Occipital lobe (tissue), 2 donors: ENCODE results near the gene OBP2A. TPM values are rescaled to one million over a fixed set of nuclear protein-coding genes. Genes with fewer than 3 reads are reported as not detected.

Experiments used
- DNase-seq: peaks from one replicate; lab custom pipeline; 2025; lab: John Stamatoyannopoulos, UW
- total RNA-seq: library from RNA; depleted of rRNA; stranded (reverse); fragments of >200 nt; gene quantifications from one replicate; pipeline ENCODE4 v1.2.3, GENCODE V29; 2014

OBP2A gene
- total RNA-seq, 1 donor from 2014 or later = not detected

DNA sequence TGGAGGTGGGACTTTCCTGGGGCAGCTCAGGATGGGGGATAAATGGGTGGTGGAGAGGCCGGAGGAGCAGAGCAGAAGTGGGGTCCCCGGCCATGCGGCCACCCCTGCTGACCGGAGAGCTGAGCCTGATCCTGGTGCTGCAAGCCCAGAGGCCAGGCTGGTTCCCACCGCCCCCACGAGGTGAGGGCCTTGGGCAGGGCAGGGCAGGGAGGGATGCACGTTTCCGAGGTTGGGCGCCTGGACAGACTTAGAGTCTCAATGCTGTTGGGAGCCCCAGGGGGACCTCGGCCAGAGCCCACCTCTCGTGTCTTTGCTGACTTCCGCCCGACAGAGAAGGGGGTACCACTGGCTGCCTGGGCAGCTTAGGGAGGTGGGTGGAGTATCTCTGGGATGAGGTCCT is 5.5 kb downstream of the OBP2A start:
- no peak for DNase-seq

DNA sequence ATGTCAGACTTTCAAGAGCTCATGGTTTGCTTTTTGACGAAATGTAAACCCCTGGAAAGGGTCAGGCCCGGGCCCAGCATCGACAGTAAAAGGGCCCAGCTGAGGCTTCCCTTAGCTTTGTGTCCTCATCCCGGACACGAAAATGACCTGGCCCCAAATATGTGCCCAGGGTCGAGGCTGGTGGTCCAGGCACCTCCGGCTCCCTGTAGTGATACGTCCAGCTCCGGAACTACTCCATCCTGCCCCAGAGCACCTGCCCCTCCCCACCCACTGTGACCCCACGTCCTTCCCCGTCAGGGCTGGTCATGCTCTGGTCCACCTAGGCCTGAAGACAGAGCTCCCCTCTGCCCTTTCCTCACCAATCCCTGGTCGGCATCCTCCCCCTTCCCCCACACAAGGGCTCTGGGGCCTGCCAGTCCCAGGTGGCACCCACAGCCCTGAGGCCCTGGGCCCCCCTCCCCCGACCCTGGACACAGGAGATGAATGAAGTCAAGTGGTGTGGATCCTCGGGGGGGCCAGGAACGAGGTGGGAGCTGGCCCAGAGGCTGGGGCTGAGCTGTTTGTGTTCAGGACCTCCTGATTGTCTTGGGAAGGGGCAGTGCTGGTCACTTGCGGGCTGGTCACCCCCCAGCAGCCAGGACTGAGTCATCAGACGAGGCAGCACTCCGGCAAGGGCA is 6.2 kb downstream of the OBP2A start:
- no peak for DNase-seq

DNA sequence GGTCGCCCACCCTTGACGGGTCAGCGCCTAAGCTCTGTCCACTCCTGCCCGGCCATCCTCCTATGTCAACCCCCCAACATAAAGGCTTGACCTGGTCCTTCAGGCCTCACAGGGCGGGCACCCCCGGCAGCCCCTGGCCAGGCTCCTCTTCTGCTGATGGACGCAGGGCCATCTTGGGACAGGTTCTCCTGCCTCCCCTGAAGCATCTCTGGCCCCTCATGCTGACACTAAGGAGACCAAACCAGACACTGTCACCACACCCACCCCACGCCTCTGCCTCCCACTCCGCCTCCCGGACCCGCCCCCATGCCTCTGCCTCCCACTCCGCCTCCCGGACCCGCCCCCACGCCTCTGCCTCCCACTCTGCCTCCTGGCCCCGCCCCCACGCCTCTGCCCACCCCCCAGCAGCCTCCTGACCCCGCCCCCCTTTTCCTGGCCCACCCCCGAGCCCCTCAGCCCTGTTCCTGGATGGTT is 6.8 kb downstream of the OBP2A start:
- DNase-seq = no peak

DNA sequence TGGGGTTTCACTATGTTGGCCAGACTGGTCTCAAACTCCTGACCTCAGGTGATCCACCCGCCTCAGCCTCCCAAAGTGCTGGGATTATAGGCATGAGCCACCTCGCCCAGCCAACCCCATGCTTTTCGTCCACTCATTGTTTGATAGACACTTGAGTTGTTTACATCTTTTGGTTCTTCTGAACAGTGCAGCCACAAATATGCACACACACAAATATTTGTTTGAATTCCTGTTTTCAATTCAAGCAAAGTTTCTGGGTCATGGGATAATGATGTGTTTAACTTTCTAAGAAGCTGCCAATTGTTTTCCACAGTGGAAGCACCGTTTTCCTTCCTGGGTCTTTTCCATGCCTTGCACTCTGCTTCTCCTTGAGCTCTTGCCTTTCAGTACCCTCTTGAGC is 8.8 kb downstream of the OBP2A start:
- no peak for DNase-seq

DNA sequence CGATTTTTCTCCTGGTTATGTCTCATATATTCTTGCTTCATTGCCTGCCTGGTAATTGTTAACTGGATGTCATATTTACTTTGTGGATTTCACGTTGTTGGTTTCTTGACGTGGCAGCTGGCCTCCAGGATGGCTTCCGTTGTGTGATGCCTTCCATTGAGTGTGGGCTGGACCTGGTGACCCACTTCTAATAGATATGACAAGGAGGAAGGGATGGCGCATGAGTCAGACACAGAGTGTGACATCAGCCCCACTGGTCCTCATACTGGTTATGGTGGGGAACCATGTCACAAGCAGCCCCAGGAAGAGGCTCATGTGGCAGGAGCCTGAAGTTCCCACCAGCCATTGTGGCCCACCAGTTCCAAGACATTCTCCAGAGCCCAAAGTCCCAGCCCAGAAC is 9.3 kb downstream of the OBP2A start:
- no peak for DNase-seq

DNA sequence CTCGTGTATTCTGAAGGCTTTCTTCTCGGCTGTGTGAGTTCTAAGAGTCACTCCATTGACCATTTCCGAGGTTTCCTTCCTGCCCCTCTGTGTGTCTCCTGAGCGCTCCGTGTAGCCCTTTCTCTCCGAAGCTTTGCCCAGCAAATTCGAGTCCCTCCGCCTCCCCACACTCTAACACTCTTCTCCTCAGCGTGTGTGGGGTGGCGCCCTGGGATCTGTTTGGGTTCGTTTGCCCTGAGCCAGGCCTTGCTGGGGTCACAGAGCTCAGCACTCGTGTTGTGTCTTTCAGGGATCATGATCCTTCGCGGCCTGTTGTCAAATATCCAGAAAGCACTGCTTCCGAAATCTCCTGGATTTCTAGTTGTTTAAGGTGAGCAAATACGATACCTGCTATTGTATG is 10.0 kb downstream of the OBP2A start:
- no peak for DNase-seq

DNA sequence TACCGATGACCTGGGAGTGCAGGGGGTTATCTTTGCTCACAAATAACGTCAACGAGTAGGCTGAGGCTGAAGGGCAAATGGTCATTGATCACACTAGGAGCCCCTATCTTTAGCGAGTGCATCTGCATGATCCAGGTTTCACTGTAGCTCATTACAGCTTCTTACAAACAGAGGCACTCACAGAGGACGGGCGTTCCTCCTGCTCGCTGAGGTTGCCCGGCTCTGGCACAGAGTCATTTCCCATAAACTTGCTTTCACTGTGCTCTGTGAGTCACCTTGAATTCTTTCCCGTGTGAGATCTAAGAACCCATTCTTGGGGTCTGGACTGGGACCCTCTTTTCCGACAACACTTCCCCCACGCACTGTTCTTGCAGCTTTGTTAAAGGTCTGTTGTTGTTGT is 13.7 kb downstream of the OBP2A start:
- DNase-seq = no peak

DNA sequence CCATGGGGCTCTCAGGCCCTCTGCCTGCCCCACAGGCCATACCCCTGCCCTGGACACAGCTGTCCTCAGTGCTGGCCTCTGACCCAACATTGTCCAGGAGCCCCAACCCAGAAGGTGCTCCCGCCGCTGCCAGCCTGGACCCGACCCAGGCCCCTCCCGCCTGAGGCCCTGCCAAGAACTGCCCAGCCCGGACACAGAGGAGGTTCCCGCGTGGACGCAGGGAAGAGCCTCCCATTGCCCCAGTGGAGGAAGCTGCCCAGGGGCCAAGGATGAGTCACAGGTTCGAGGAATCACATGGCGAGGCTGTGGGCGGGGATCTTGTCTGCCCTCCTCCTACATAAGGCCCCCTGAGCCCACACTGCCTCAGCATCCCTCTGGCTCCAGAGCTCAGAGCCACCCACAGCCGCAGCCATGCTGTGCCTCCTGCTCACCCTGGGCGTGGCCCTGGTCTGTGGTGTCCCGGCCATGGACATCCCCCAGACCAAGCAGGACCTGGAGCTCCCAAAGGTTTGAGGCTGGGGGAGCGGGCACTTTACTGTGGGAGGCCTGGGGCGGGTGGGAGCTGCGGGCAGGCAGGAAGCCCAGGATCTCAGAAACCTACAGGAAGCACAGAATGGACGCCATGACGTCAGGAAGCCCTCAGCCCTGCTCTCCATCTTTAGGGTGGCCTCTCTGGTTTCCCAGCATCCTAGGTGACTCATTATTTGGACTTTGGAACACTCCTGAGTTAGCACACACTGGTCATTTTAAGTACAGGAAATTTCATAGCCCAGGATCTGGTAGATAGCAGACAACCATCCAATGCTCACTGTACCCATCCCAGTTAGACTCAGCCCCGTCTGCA is 15.7 kb downstream of the OBP2A start, which contains the start of gene PAEP:
TSS of gene PAEP (plus strand) at position 366 of the 844 bp plus-strand sequence.
- DNase-seq = no peak

DNA sequence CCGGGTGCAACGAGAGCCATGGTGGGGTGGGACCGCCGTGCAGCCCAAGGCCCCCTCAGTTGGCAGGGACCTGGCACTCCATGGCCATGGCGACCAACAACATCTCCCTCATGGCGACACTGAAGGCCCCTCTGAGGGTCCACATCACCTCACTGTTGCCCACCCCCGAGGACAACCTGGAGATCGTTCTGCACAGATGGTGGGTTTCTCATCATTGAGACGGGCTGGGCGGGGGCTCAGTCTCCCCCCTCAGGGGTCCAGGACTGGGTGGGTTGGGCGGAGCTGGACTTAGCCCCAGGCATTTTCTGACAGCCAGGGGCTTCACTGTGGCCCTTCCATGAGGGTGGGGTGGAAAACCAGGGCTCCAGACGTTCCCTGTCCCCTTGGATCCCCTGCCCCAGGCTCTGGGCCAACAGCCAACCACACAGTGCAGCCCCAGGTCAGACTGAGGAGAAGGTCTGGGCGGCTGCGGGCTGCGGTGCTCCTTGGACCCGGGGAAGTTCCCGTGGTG is 16.4 kb downstream of the OBP2A start:
- no peak for DNase-seq

DNA sequence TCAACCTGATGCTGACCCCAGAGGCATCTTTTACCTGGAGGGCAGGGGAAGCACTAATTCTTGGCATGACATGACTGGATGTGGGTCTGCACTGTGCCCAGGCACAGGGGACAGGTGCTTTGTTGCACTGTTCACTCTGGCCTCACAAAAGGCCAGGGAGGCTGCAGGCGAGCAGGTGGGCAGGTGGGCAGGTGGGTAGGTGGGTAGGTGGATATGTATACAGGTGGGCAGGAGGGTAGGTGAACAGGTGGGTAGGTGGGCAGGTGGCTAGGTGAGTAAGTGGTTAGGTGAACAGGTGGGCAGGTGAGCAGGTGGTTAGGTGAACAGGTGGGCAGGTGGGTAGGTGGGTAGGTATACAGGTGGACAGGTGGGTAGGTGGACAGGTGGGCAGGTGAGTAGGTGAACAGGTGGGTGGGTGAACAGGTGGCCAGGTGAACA is 17.1 kb downstream of the OBP2A start:
- no peak for DNase-seq

DNA sequence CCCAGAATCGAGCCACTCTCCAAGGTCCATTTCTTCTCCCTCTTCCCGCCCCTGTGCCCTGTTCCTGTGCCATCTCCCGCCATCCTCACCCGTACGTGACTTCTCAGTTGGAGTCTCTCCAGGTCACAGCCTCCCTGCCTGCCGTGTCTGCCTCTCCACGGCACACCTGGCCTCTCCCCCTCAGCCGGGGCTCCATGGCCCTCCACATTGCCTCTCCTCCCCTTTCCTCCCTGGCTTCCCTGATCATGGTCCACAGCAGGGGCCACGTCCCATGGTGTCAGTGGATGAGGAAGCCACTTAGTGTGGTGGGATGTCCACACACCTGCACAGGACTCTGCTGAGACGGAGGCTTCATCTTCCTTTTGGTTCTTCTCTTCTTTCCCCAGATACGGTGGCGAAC is 17.9 kb downstream of the OBP2A start:
- no peak for DNase-seq

DNA sequence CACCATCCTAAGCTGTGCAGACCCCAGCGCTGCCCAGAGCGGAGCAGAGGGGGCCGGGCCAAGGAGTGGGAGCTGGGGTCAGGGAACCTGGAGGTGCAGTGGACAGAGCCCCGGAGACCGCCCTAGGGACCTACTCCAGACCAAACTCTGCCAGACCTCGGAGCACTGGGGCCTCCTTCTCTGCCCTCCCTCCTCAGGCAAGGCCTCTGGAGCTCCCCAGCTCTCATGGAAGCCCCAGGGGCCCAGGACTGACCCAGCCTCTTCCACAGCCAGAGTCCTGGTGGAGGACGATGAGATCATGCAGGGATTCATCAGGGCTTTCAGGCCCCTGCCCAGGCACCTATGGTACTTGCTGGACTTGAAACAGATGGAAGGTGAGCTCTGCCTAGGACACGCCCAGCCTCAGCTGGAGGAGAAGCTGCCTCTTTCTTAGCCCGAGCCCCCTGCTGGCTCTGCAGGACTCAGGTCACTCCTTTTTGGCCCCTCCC is 19.3 kb downstream of the OBP2A start:
- DNase-seq = no peak

DNA sequence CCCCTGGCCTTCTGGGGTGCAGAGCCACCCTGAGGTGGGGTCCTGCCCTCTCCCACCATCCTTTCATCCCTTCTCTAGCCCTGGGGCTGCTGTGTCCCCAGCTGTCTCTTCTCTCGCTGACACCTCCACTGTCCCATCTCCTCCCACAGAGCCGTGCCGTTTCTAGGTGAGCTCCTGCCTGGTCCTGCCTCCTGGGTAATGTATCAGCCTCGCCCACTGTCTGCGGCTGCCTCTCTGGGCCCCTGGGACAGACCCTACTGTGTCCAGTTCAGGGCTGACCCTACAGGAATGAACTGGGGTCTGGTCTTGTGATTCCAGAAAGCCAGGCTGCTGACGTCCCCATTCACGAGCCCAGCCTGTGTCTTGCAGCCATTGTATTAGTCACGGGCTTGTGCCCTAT is 19.7 kb downstream of the OBP2A start:
- no peak for DNase-seq

DNA sequence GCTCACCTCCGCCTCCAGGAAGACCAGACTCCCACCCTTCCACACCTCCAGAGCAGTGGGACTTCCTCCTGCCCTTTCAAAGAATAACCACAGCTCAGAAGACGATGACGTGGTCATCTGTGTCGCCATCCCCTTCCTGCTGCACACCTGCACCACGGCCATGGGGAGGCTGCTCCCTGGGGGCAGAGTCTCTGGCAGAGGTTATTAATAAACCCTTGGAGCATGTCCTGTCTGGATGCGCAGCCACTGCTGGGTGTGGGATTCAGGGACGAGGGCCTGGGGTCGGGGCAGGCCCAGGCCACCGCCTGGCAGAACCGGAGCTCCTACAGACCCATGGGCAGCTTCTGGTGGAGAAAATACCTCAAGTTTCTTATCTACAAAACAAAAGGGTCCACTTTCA is 20.6 kb downstream of the OBP2A start:
- DNase-seq = no peak

DNA sequence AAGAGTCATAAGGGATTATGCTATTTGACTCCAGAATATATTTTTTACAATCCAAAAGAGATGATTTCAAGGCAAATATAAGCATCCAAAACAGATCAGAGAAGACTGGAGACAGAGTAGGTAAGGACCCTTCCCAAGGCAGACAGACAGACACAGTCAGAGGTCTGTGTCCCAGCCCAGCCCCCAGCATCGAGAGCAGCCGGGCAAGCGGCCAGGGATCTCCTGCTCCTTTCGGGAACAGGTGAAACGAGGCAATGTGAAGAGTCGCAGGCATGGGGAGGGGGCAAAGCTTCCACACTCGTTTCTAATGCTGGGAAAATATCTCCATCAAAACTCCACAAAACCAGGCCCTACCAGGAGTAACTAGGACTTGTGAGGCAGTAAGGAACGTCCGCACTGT is 21.4 kb downstream of the OBP2A start:
- DNase-seq = no peak

DNA sequence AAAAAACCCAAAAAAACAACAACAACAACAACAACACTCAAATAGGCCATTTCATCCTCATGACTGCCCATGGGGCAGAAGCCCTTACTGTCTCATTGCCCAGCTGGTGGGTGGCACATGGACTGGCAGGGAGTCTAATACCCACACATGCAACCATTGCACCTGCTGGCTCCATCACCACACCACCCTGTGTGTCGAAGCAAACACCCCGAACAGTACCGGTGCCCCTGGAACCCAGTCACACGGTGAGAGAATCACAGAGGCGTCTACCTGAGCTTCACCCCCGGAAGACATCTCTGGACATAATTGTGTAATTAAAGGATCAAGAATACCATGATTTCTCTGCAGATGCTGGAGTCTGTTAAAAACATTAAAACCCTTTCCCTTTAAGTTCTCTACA is 22.1 kb downstream of the OBP2A start:
- DNase-seq = no peak

DNA sequence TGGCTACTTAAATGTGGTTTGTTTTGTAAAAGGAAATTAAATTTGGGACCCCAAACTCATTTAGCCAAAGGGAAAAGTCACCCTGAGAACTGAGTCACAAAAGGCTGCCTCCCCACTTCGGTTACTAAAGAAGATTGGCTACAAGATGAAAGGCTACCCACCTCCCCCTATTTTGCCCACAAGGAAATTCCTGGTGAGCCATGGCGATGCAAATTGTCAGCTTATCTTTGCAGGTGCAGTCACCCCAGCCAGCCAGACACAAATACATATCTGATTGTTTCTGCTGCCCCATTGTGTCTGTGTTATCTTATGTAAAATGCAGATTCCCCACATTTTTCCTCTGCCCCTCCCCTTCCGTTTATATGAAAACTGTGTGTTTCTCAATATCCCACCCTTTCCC is 24.5 kb downstream of the OBP2A start:
- no peak for DNase-seq

DNA sequence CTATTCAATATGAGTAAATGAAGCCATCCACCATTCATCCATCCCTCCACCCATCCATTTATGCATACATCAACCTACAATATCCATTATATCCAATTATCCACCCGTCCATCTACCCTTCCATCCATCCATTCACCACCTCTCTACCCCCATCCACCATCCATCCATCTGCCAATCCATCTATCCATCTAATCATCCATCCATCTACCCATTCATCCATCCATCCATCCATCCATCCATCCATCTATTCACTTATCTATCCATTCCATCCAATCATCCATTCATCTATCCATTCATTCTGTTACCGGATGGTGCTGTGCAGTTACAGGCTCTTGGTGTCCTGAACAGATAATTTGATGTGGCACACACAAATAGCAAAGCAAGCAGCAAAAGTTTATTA is 26.3 kb downstream of the OBP2A start:
- no peak for DNase-seq

DNA sequence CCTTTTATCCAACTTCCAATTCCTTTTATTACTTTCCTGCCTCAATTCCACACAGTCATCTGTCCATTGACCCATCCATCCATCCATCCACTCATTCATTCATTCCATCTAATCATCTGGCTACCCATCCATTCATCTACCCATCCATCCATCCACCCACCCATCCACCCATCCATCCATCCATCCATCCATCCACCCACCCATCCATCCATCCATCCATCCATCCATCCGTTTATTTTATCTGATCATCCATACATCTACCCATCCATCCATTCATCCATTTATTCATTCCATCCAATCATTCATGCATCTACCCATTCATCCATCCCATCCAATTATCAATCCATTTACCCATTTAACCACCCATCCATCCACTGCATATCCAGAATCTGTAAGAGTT is 27.2 kb downstream of the OBP2A start:
- no peak for DNase-seq

DNA sequence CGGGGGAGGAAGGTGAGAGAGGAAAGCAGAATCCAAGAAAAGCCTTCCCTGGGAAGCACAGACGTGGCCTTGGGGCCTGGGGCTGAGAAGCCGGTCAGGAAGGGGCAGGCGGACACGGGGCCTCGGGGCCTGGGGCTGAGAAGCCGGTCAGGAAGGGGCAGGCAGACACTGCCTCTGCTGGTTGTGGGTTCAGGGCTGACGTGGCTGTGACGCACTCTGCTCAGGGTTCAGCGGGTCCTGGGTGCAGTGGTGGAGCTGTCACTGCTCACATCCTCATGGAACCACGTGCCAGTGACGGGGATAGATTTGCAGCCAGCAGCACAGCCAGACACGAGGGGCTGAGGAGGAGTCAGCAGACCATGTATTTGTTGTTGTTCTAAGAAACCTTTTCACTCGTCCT is 28.4 kb downstream of the OBP2A start:
- DNase-seq = no peak

DNA sequence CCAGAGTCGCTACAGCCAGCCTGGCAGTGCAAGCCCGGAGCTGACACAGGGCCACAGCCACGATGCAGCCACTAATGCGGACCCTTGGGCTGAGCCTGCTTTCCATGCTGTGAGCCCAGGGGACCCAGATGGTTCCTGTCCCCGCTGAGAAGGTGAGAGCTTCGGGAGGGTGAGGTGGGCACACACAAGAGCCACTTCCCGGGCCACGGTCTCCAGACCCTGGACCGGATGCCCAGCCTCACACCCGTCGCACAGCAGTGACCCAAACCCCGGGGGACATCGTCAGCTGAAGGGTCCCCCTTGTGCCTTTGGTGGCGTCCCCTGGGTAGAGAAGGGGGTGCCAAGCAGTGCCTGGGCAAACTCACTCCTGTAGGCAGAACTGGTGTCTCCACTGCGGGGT is 29.0 kb downstream of the OBP2A start:
- no peak for DNase-seq

DNA sequence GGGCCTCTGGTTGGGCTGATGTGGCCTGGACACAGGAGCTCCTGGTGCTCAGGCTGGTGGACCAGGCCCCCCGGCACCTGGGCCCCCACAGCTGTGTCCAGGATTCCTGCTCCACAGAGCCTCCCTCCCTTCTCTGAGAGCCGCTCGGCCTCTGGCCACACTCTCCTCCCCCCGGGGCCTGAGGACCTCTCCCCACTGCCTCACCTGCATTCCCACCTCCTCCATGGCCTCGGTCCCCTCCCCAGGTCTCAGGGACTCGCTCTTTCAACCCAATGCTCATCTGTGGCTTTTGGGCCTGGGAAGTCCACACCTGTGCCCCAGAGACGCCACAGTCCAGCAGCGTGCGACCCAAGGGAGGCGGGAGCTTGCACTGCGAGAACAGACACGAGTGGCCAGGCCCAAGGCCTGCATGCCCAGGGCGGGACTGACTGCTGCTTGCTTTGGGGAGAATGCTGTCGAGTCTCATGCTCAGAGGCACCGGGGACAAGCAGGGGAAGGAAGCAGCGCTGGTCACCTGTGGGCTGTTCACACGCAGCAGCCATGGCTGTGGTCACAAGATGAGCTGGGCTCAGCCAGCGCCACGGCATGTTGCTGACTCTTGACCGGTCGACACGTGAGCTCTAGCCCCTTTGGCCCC is 30.2 kb downstream of the OBP2A start:
- DNase-seq = no peak
